HuH-7.5 (cell line): ENCODE data around the gene ARHGAP18.

Source experiments
- DNase-seq: peaks from one replicate; pipeline ENCODE4 v3.0.0; 2011; ENCODE audit warnings: low spot score

The ARHGAP18 gene

DNA sequence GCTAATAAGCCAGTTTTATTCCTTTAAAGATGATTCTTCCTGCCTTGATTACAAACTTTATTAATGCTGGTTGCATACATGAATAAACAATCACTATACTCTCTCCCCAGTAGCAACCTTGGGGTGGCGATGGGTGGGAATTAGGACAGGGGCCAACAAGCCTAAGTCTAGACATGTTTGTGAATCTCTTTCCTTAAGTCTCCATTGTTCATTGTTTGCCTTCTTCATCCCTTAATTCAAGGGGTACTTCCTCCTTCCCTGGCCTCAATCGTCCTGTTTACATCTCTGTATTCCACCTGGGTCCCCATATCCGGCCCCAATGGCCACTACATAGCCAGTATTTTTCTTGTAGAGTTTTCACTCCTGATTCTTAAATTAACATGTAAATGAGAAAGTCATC lies 66.0 kb downstream of the ARHGAP18 start:
- DNase-seq, result no peak

DNA sequence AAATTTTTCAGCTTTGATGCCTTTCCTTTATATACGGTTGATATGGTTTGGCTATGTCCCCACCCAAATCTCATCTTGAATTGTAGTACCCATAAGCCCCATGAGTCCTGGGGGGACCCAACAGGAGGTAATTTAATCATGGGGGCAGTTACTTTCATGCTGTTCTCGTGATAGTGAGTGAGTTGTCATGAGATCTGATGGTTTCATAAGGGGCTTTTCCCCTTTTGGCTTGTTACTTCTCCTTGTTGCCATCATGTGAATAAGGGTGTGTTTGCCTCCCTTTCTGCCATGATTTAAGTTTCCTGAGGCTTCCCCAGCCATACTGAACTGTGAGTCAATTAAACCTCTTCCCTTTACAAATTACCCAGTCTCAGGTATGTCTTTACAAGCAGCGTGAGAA lies 66.8 kb downstream of the ARHGAP18 start:
- no peak for DNase-seq

DNA sequence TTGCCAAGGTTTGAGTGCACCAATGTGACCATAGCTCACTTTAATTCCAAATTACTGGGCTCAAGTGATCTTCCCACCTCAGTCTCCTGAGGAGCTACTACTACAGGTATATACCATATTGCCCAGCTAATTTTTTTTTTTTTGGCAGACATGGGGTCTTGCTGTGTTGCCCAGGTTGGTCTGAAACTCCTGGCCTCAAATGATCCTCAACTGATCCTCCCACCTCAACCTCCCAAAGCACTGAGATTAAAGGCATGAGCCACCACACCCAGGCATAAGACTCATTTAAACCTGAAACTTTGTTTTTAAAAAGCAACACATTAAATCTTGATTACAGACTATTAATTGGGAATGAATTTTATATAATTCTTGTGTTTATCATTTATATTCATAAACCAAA lies 67.7 kb downstream of the ARHGAP18 start:
- DNase-seq, result no peak

DNA sequence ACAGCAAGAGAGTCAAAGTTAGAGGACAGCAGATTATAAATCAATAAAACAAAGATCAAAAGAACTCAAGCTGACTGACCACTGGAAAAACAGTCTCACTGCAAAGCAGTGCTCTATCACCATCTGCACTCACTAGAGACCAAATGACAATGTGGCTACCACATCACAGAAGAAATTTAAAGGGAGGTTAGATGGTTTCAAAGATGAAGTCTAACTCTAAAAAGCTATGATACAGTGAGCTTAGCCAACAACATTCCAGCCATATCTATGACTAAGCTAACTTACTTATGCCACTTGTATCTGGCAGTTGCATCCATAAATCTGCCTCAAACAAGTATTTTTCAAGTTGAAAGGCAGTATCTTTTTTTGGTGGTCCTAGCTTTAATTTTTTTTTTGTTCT lies 68.6 kb downstream of the ARHGAP18 start:
- DNase-seq, result no peak

DNA sequence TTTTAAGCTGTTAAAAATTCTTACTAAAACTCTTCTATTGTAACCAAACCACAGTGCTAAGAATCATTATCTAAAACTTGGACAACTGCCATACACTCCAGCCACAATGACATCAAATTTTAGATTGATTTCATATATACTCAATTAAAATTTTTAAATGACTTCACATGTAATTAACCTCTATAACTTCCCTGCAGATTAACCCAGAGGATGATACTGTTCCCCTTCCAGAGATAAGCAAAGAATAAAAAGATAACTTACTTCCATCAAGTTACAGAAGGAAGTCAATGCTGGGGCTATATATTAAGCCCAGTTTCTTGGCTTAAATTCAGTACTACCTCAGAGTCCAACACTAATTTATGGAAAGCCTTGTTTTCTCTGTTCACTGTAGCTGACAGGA lies 71.3 kb downstream of the ARHGAP18 start:
- no peak for DNase-seq

DNA sequence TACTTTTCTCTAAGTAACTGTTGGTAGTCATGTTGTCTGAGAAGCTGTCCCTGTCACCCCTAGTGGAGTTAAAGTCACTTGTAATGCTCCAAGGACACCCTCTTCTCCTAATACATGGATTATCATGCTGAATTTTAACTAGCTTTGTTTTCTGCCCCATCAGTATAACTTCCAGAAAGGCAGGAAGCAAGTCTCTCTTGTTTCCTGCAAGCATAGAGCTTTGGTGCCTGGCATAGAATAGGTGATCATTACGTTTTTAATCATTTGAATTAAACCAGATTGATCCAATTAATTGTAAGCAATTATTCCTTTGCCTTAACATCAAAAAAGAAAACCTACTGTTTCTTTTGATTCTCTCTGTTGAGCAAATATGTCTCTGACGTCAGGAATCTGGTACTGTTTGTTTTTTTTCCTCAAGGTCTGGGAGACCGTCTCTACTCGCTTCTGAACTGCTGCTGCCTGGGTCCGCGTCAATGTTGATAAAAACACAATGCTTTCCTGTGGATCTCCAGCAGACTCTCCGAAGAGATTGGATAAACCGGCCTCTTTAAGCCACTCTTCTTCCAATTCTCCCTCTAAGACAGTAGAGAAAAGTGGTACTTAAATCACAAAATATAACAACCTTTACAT lies 71.8 kb downstream of the ARHGAP18 start:
- no peak for DNase-seq

DNA sequence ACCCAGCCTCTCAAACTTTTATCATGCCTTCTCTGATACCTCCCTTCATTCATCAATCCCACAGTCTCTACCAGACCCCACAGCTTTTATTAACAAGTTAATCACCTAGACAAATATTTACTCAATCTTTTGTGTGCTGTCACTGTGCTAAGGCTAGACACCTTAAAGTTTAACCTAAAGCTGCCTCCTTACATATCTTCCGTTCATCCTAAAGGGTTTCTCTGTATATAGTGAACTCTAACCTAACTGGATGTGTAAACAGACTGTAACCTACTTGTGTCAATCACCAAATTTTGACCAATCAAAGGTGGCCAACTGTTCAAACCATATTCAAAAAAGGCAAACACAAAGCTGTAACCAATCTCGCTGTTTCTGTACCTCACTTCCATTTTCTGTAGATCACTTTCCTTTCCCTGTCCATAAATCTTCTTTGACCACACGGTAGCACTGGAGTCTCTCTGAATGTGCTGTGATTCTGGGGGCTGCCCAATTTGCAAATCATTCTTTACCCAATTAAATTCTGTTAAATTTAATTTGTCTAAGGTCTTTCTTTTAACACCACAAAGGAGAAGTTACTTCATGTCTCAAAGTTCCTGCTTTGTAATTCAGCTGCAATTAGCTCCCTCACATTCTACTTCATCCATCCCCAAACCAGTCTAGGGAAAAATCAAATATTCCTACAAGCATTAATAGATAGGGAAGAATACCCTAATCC lies 72.5 kb downstream of the ARHGAP18 start:
- no peak for DNase-seq

DNA sequence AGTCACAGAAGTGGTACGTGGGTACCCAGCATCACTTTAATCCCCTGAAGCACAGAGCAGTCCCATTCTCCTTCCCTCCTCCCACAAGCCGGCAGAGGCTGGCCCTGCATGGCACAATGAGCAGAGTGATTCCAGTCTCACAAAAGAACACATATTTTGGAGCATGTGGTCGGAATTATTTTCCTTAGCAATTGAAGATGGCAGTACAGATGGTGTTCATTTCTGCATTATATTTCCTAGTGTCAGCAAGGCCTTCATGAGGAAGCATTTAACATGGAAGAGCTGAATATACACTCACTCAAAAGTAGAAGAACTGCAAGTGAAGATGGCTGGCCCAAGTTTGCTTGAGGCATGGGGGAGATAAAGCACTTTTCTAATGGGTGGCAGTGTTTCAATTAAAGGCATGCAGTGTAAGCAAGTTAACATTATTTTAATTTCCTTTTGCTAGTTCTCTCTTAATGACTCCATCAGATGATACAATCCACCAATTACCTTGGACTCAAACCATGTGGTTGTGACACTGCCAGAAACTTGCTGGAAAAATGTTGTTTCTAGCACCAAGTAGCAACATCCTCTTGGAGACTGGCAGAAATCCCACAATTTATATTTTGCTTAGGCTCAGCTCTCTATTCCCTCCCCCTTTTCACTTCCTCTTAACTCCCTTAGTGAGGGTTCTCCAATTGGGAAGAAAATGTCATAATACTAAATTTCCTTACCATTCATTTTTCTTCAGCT lies 74.4 kb downstream of the ARHGAP18 start:
- DNase-seq, result no peak

DNA sequence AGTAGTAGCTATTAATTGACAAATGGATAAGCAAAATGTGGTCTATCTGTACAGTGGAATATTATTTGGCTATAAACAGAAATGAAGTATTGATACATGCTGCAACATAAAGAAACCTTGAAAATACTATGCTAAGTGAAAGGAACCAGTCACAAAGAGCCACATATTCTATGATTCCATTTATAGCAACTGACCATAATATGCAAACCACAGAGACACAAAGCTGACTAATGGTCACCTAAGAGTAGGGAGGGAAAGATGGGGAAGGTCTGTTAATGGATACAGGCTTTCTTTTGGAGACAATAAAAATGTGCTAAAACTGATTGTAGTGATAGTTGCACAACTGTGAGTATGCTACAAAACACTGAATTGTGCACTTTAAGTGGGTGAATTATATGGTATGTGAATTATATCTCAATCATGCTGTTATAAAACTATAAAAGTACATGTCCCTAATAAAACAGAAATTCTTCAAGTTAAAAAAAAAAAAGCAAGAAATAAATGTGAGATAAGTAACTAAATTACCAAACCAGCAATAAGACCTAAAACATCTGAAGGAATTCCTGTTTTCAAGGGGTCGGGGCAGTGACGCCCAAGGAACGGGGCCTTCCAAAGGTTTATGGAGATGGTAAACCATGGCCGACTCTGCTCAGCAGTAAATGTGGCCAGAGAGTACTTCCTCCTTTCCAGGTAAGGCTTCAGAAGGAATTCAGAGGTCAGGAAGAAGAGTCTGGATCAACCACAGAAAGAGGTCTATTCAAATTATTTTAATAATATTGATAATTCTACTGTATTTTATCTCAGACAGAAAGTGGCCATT lies 75.4 kb downstream of the ARHGAP18 start:
- no peak for DNase-seq

DNA sequence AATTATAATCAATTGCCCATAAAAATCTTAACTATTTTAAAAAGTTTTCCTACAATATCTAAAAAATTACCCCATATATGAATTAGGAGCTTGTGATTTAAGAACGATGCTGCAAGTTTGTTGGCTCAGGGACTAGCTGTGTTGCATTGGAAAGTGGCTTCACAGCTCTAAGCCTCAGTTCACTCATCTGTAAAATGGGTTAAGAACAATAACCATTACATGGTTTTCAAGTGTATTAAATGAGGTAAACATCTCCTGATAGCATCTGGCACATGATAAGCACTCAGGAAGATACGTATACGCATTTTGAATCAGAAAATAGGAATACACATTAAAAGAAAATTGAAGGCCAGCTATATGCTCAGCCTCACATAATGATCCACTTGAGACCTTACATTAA lies 76.4 kb downstream of the ARHGAP18 start:
- no peak for DNase-seq

DNA sequence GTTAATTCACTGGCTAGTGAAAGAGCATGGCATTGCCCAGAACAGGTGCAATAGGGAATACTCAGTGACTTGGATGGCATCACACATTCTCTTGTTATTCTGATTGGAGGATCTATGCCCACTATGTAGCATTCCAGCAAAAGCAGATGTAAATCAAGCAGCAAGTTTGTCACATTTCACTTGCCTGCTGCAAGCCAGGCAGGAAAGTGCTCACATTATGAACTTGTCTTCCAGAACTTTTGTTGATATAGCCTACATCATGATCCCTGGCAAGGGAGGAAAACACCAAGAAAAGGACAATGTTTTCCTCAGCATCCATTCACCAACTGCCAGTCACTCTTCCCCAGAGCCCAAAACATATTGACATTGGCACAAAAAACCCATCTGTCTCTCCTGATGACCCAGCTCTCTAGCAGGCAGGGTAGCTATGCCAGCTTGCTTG lies 77.8 kb downstream of the ARHGAP18 start:
- no peak for DNase-seq

DNA sequence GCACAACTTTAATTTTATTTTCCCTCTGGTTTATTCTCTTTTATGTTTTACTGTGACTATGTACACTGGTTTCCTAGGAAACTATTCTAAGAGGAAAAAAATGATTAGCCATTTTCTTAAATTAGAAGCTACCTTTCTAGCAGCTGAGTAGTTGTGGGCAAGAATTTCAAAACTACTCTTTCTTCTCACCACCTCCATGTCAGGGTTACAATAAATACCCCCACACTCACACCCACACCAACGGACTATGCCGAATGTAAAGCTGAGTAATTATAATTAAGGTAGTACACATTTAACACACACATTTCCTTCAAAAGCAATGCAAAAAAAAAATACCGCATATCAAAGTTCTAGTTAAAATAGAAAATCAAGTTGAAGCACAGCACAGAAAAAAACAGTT lies 78.9 kb downstream of the ARHGAP18 start:
- DNase-seq, result no peak

DNA sequence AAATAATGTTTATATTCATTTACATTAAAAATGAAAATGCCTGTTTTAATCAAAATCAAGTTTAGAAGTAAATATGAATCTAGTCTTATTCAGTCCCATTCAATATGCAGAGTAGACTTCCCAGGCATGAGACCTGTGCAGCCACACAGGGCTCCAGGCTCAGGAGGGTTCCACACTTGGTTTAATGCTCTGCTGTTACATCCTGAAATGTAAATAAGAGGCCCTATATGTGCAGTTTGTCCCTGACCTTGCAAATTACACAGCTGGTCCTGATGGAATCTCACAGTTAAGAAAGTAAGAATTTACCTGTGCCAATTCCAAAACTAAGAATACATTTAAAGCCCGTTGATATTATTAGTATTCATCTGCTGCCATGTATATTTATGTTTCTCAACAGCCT lies 79.4 kb downstream of the ARHGAP18 start:
- no peak for DNase-seq

DNA sequence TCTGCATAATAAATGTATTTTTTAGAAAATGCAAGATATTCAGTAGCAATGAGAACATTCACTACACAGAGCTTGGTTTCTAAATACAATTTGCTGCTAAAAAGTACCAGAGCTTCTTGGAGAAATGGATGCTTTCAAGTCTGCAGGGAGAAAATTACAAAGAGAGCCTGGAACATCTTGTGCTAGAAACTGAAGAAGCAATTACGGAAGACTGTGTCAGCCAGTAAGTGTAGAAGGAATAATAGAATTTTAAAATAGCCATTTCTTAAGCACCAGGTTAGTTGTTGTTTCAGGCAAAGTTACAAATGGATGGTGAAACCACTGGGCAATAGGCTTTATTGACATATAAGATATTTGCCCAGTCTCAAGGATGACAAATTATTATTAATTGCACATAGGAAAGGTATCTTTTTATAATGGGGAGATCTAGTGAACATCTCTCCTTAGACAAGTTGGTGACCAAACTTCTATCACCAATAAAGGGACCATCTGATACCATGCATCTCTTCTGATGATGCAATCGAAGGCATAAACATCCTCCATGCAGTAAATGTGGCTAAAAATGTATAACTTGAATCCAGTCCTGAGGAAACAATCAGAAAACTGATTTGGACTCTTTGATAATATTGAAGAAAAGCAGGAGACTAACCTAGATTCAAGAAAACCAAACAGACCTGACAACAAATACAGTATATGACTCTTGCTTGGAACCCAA lies 81.7 kb downstream of the ARHGAP18 start:
- no peak for DNase-seq

DNA sequence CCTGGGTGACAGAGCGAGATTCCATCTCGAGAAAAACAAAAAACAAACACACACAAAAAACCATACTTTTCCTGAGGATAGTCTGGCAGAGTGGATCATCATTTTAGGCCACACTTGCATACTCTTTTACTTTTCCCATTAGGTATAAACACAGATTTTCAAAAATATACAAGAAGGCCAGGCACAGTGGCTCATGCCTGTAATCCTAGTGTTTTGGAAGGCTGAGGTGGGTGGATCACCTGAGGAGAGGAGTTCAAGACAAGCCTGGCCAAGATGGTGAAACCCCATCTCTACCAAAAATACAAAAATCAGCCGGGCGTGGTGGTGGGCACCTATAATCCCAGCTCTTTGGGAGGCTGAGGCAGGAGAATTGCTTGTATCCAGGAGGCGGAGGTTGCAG lies 85.5 kb downstream of the ARHGAP18 start:
- DNase-seq, result no peak

DNA sequence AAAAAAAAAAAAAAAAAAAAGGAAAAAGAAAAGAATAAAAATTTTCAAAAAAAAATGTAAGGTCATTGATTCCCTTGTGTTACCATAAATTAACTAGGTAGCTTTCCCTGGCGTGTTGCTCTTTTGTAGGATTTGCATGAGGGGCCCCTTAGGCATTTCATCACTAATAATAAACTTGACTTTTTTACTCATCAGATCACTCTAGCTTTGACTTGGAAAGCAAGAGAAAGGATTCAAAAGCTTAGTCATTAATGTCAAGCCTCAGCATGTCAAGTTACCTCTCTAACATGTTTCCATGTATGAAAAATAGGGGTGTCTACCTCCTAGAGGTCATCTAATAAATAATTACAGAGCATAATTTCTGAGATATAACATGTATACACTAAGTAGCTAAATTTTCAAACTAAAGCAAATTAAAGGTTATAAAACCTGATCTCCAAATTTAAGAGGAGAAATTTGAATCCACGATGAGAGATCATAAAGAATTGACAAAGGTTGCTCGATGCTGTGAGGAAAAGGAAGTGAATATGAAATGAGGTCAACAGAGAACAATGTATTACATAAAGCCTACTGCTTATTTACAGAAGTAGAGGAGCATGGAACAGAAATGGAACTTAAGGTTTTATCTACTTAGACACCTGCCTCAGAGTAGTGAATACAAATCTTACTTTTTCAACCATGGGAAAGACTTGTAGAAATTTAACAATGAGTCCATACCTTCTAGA lies 86.8 kb downstream of the ARHGAP18 start:
- no peak for DNase-seq

DNA sequence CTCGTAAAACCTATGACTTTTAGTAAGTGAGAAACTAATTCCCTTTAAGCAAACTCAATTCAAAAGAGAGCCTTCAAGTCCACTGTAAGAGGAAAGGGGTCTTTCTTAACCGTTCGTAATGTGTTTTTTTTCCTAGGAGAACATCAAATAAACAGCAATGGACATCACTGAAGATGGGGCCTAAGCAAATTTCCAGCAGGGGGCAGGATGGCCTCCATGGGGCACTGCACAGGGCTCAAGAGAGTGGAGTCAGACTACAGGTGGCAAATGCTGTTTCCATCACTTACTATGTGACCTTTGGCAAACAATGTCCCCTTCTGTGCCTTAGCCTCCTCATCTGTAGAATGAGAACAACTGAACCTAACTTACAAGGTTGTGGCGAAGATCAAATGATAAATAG lies 88.7 kb downstream of the ARHGAP18 start:
- no peak for DNase-seq

DNA sequence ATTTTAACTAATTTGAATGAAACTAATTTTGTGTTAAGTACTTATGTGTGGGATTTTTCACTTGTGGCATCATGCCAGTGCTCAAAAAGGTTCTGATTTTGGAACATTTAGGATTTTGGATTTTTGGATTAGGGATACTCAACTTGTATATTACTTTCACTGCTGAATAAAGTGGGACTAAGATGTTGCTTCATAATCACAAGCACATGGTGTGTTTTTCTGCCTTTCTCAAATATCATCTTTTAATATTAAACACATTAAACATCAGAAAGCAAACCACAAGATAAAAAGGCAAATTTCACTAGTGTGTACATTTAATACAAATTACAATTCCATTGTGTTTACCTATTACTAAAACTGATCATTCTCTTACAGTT lies 89.8 kb downstream of the ARHGAP18 start:
- no peak for DNase-seq

DNA sequence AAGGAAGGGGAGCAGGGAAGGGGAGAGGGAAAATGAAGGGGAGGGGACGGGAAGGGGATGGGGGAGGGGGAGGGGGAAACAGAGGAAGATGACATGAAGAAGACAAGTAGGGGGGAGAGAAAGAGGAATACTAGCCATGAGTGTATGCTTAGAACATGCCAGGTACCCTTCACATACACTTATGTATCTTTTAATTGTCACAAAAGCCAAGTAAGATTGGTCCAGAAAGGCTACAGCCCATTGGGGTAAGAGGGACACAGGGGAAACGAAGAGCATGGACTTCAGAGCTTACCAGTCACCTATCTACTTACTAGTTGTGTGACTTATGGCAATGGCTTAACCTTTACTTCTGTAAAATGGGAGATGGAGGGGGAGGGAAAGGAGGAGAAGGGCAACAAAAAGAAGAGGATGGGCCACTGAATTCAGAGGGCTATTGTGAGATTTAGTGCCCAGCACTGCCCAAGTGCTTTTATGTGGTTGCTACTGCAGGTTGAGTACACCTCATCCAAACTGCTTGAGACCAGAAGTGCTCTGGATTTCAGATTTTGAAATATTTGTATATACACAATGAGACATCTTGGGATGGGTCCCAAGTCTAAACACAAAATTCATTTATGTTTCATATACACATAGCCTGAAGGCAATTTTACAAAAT lies 90.3 kb downstream of the ARHGAP18 start:
- DNase-seq, result no peak

DNA sequence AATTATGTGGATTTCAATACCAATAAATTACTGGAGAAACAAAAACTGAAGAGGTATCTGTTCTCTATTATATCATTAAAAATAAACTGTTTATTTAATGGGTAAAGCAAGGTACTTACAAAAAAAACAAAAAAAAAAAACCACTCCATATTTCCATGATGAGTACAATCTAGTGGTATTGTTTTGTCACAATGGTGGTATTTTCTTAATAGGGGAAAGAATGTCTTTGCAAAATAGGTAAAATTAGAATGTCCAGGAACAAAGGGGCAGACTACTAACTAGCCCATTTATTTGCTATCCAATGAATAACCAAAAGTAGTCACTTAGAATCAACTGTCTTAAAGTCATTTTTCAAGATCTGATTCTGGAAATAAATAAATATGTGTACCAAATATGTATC lies 92.0 kb downstream of the ARHGAP18 start:
- no peak for DNase-seq

DNA sequence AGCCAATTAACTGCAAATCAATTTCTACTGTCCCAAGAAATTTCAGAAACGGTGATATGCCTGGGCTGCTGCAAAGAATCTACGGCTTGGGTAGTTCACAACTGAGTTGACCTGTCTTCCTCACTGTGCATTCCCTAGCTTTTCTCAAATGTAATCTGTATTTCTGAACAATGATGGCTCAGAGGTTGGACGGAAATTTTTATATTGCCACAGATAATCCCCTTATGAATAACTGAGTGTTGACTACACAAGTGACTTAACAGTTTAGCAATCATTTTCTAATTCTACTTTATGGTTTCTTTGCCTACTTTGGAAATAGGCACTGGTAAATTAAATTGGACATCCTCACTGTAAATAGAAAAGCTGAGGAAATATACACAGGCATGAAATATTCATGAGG lies 94.5 kb downstream of the ARHGAP18 start:
- DNase-seq, result no peak
